A549 (cell line): ENCODE data around the gene ZNF655. TPM values are rescaled to one million over a fixed set of nuclear protein-coding genes. Genes with fewer than 3 reads are reported as not detected.
A peak's percentile ranks its signal among the peaks of the same experiment; 100 is the strongest.

Source experiments
- ATAC-seq, 2 experiments: fragments of 200-7000 bp in 1 of 2; fragments of >200 bp in 1 of 2; cut with Nextera tagmentation in 1 of 2; cut with Tn5 transposase in 1 of 2; 3 replicates each; pipeline versions ENCODE4 v1.8.0 to v1.9.1; 2018 to 2020; ENCODE audit warnings: mild to moderate bottlenecking in 1 of 2, moderate library complexity in 1 of 2
- CTCF ChIA-PET: fragments of 300-600 bp; sonication (Branson Sonifier 250); formaldehyde crosslinking; extraction: SDS; loops from one replicate; lab custom pipeline; 2021; ENCODE audit warnings: antibody characterized with exemption, inconsistent platforms; lab: Yijun Ruan, JAX
- POLR2A ChIA-PET: fragments of 350-600 bp; formaldehyde crosslinking; extraction: SDS; loops from one replicate; lab custom pipeline; 2021; ENCODE audit warnings: antibody characterized with exemption, inconsistent platforms; lab: Yijun Ruan, JAX
- DNase-seq, 2 experiments: peaks; one replicate each; pipeline versions ENCODE4 v3.0.0 to v3.0.0-alpha.2; 2011 to 2016; ENCODE audit warnings: low read depth in 1 of 2, low spot score in 1 of 2
- FAIRE-seq: peaks from 2 replicates; lab custom pipeline; 2011; peaks lifted over from hg19 to GRCh38; lab: Jason Lieb, UNC
- H3K27ac ChIP-seq, 2 experiments: fragments of >200 bp; sonication (Bioruptor Twin); formaldehyde crosslinking; 3 replicates each; pipeline ENCODE4 v1.5.1; 2016 to 2017
- H3K4me1 ChIP-seq: fragments of >200 bp; sonication (Bioruptor Twin); formaldehyde crosslinking; 3 replicates; pipeline ENCODE4 v1.6.1; 2016
- H3K4me2 ChIP-seq: fragments of >200 bp; sonication (Bioruptor Twin); formaldehyde crosslinking; 3 replicates; pipeline ENCODE4 v1.6.1; 2016
- H3K4me3 ChIP-seq: fragments of >200 bp; sonication (Bioruptor Twin); formaldehyde crosslinking; 3 replicates; pipeline ENCODE4 v1.5.1; 2016
- H3K9me3 ChIP-seq: fragments of >200 bp; sonication (Bioruptor Twin); formaldehyde crosslinking; 3 replicates; pipeline ENCODE4 v1.6.1; 2016
- ATOH8 ChIP-seq: fragments of 250-450 bp; sonication (Bioruptor Pico); IDR thresholded peaks from 2 replicates; pipeline ENCODE4 v1.5.0; 2020; ENCODE audit warnings: low read depth, mild to moderate bottlenecking, moderate library complexity
- BHLHE40 ChIP-seq: IDR thresholded peaks from 2 replicates; pipeline ENCODE4 v1.6.1; 2012; ENCODE audit warnings: low read depth, low read length, inconsistent platforms
- CEBPB ChIP-seq, 2 experiments: fragments of >200 bp in 1 of 2; sonication (Bioruptor Twin) in 1 of 2; formaldehyde crosslinking in 1 of 2; IDR thresholded peaks; 2 replicates each; pipeline ENCODE4 v1.6.1; 2012 to 2016
- CHD2 ChIP-seq: fragments of 150-350 bp; IDR thresholded peaks from 2 replicates; pipeline ENCODE4 v1.6.1; 2014; ENCODE audit warnings: low read length; ENCODE audit not compliant: partially characterized antibody
- CHD4 ChIP-seq: fragments of 200-600 bp; sonication (generic); IDR thresholded peaks from 2 replicates; pipeline ENCODE4 v1.6.1; 2016; ENCODE audit warnings: antibody characterized with exemption, mild to moderate bottlenecking, borderline replicate concordance
- EHF ChIP-seq: fragments of 250-450 bp; sonication (Bioruptor Pico); IDR thresholded peaks from 2 replicates; pipeline ENCODE4 v1.5.0; 2020; ENCODE audit warnings: mild to moderate bottlenecking
- FOSB ChIP-seq: fragments of 250-450 bp; sonication (Bioruptor Pico); IDR thresholded peaks from 2 replicates; pipeline ENCODE4 v1.5.0; 2020; ENCODE audit warnings: mild to moderate bottlenecking, moderate library complexity
- FOSL2 ChIP-seq, 2 experiments: fragments of 450-650 bp in 1 of 2; fragments of >200 bp in 1 of 2; sonication (Bioruptor Twin) in 1 of 2; formaldehyde crosslinking; IDR thresholded peaks; 2 replicates each; pipeline versions ENCODE4 v1.5.0 to v1.6.1; 2016 to 2020; ENCODE audit warnings: mild to moderate bottlenecking in 1 of 2, moderate library complexity in 1 of 2
- GATA3 ChIP-seq: IDR thresholded peaks from 2 replicates; pipeline ENCODE4 v1.6.1; 2012; ENCODE audit warnings: borderline replicate concordance
- HDAC2 ChIP-seq: fragments of 200-600 bp; sonication (generic); IDR thresholded peaks from 2 replicates; pipeline ENCODE4 v1.6.1; 2016
- HES2 ChIP-seq: fragments of >200 bp; sonication (Bioruptor Twin); formaldehyde crosslinking; IDR thresholded peaks from 2 replicates; pipeline ENCODE4 v1.6.1; 2016
- HOXA7 ChIP-seq: fragments of 250-450 bp; sonication (Bioruptor Pico); IDR thresholded peaks from 2 replicates; pipeline ENCODE4 v1.5.0; 2020; ENCODE audit warnings: mild to moderate bottlenecking, moderate library complexity
- HOXB13 ChIP-seq: fragments of 250-450 bp; sonication (Bioruptor Pico); IDR thresholded peaks from 2 replicates; pipeline ENCODE4 v1.5.0; 2020; ENCODE audit warnings: low read depth, mild to moderate bottlenecking, moderate library complexity
- HOXB5 ChIP-seq: fragments of 250-450 bp; sonication (Bioruptor Pico); IDR thresholded peaks from 2 replicates; pipeline ENCODE4 v1.5.0; 2020; ENCODE audit warnings: mild to moderate bottlenecking, moderate library complexity
- JUN ChIP-seq, 2 experiments: fragments of >200 bp; sonication (Bioruptor Twin); formaldehyde crosslinking; IDR thresholded peaks; 2 replicates in 1 of 2; 3 replicates in 1 of 2; pipeline ENCODE4 v1.6.1; 2016 to 2017
- KDM1A ChIP-seq: fragments of 200-600 bp; sonication (generic); IDR thresholded peaks from 2 replicates; pipeline ENCODE4 v1.6.1; 2016; ENCODE audit warnings: low read depth, mild to moderate bottlenecking
- KDM5A ChIP-seq: fragments of 200-600 bp; sonication (generic); IDR thresholded peaks from 2 replicates; pipeline ENCODE4 v1.6.1; 2016; ENCODE audit warnings: antibody characterized with exemption, mild to moderate bottlenecking
- MAFK ChIP-seq: fragments of 450-650 bp; IDR thresholded peaks from 2 replicates; pipeline ENCODE4 v1.6.1; 2014; ENCODE audit not compliant: partially characterized antibody
- MAX ChIP-seq: IDR thresholded peaks from 2 replicates; pipeline ENCODE4 v1.6.1; 2012
- POLR2A ChIP-seq: IDR thresholded peaks from 2 replicates; pipeline ENCODE4 v1.6.1; 2012; ENCODE audit warnings: mild to moderate bottlenecking, low read length
- POLR2AphosphoS2 ChIP-seq: conservative IDR thresholded peaks from 2 replicates; pipeline ENCODE4 v1.6.1; 2012; ENCODE audit warnings: low read length, improper control_type of control experiment, inconsistent platforms
- RAD21 ChIP-seq, 2 experiments: fragments of >200 bp in 1 of 2; sonication (Bioruptor Twin) in 1 of 2; formaldehyde crosslinking in 1 of 2; IDR thresholded peaks in 1 of 2; conservative IDR thresholded peaks in 1 of 2; 2 replicates in 1 of 2; 3 replicates in 1 of 2; pipeline ENCODE4 v1.6.1; 2012 to 2018; ENCODE audit warnings: inconsistent platforms in 1 of 2
- RARB ChIP-seq: fragments of 250-450 bp; sonication (Bioruptor Pico); IDR thresholded peaks from 2 replicates; pipeline ENCODE4 v1.8.0; 2021; ENCODE audit warnings: mild to moderate bottlenecking, moderate library complexity
- RCOR1 ChIP-seq: fragments of 150-350 bp; IDR thresholded peaks from 2 replicates; pipeline ENCODE4 v1.6.1; 2014; ENCODE audit warnings: antibody characterized with exemption, low read length, low read depth
- RFX5 ChIP-seq: fragments of 450-650 bp; IDR thresholded peaks from 2 replicates; pipeline ENCODE4 v1.7.1; 2014; ENCODE audit warnings: antibody characterized with exemption, mild to moderate bottlenecking, moderate library complexity
- SMC3 ChIP-seq: fragments of >200 bp; sonication (Bioruptor Twin); formaldehyde crosslinking; IDR thresholded peaks from 3 replicates; pipeline ENCODE4 v1.6.1; 2018; ENCODE audit warnings: inconsistent platforms
- TFCP2L1 ChIP-seq: fragments of 250-450 bp; sonication (Bioruptor Pico); IDR thresholded peaks from 2 replicates; pipeline ENCODE4 v1.5.0; 2021; ENCODE audit warnings: mild to moderate bottlenecking
- TP53 ChIP-seq: fragments of 250-450 bp; sonication (Bioruptor Pico); IDR thresholded peaks from 2 replicates; pipeline ENCODE4 v1.5.0; 2021; ENCODE audit warnings: mild to moderate bottlenecking, moderate library complexity
- ZC3H11A ChIP-seq: fragments of 450-650 bp; IDR thresholded peaks from 2 replicates; pipeline ENCODE4 v1.6.1; 2014; ENCODE audit warnings: antibody characterized with exemption, mild to moderate bottlenecking
- ZNF302 ChIP-seq: fragments of 250-450 bp; sonication (Bioruptor Pico); IDR thresholded peaks from 2 replicates; pipeline ENCODE4 v1.9.0; 2021; ENCODE audit warnings: inconsistent platforms, mild to moderate bottlenecking, moderate library complexity
- WGBS: methylation state at CpG from one replicate; pipeline ENCODE4 v1.1.6; 2017; ENCODE audit errors: missing lambda C conversion rate; 5-methylcytosine and 5-hydroxymethylcytosine counted together
- polyA plus RNA-seq, 4 experiments: library from polyadenylated mRNA; depleted of rRNA in 3 of 4; stranded (reverse); fragments of >200 nt; fragmentation: RNase III in 1 of 4; extraction: RNeasy Plus Mini Kit Qiagen cat#74134 plus additional on column Dnase treatment in 1 of 4; gene quantifications; 2 replicates in 3 of 4; 3 replicates in 1 of 4; pipeline ENCODE4 v1.2.3, GENCODE V29; 2011 to 2017
- TF ChIP-seq, protein P1 (sequence below): IDR thresholded peaks from 2 replicates; pipeline ENCODE4 v1.6.1; 2012; ENCODE audit warnings: low read depth, borderline replicate concordance

Gene ZNF655
- polyA plus RNA-seq, 2 of the 4 experiments (the other 2 are of a cell fraction): 56.5 to 85.1 TPM

GRCh38 chr7:99616359-99617191 lies 58.1 kb downstream of the ZNF655 start, which contains the start of gene ZSCAN25 (continued):
- TF ChIP-seq MAFK: no peak
- no peak for TF ChIP-seq POLR2AphosphoS2
- no peak for TF ChIP-seq ATOH8 (CRISPR knock-in tag)
- peak; percentile 80 to 93 for TF ChIP-seq JUN (IDR thresholded peaks at IDR 0.05)
- peak; percentile 38; the same call in 1 of the 2 replicates for TF ChIP-seq CHD4
- no peak for TF ChIP-seq HOXB13 (CRISPR knock-in tag)
- TF ChIP-seq KDM1A: peak; percentile 87
- no peak for TF ChIP-seq TP53 (CRISPR knock-in tag)
- no peak for TF ChIP-seq HOXA7 (CRISPR knock-in tag)
- peak; percentile 56; the same call in 1 of the 2 replicates for TF ChIP-seq GATA3
- no peak for TF ChIP-seq RCOR1

- Histone ChIP-seq H3K4me3 (peak overlapping the region; percentile 85), H3K27ac (peak overlapping the region; percentile 92 to 95), H3K4me1 (peaks cover 20% of the 10 kb centered on the region), H3K9me3 (no peaks in the 10 kb centered on the region), H3K4me2 (peak overlapping the region; percentile 94)
- ChIA-PET POLR2A (interaction anchor here (0.7 to 2.5 kb wide), 12 partner anchors 12 to 433 kb away, joined by 3 to 20 read pairs (median 4); partner anchors contain the start of genes FAM200A, TRIM4, ZKSCAN1 and ZKSCAN5), CTCF (interaction anchor here (0.5 to 3.3 kb wide), 27 partner anchors 10 to 436 kb away, joined by 3 to 22 read pairs (median 3); partner anchors contain the start of genes FAM200A, TMEM225B and ZNF655)
- 10% methylated on average over 22 of the region's 22 CpGs for WGBS
- FAIRE-seq (no peak), ATAC-seq (no peak), DNase-seq (peak in 1 of 2 experiments; percentile 25)
- no peak for TF ChIP-seq POLR2AphosphoS2
- TF ChIP-seq BHLHE40: no peak
- no peak for TF ChIP-seq CEBPB (IDR thresholded peaks at IDR 0.05)
- no peak for TF ChIP-seq FOSL2 (IDR thresholded peaks at IDR 0.05)
- no peak for TF ChIP-seq FOSL2 (CRISPR knock-in tag; IDR thresholded peaks at IDR 0.05)
- no peak for TF ChIP-seq EHF
- TF ChIP-seq HES2: no peak
- no peak for TF ChIP-seq ZC3H11A
- TF ChIP-seq RFX5: no peak
- no peak for TF ChIP-seq GATA3
- TF ChIP-seq KDM1A: no peak
- TF ChIP-seq ZNF302 (CRISPR knock-in tag): no peak
- no peak for TF ChIP-seq MAFK
- TF ChIP-seq TP53 (CRISPR knock-in tag): no peak
- TF ChIP-seq MAX: no peak
- no peak for TF ChIP-seq TFCP2L1
These were observed 58.8 kb downstream of the ZNF655 start for GRCh38 chr7:99617192-99617781.

DNA sequence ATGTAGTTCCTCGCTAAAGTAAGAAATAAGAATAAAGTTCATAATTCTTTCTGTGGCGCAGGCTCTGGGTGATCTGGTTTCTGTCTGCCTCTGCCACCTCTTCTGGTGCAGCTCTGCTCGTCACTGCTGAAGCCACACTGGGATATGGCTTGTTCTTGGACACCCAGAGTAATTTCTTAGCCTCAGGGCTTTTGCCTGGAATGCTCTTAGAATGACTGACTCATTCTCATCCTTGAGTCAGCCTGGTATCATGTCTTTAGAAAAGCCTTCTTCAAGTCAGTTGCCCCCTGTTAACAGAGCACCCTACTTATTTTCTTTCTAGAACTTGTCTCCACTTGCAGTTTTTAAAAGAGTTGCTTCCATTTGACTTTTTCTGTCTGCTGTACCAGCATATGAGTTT lies 60.3 kb downstream of the ZNF655 start:
- Histone ChIP-seq H3K4me2 (peak overlapping the region; percentile 94; the same call in 2 of the 3 replicates), H3K27ac (no peak overlapping the region), H3K4me3 (no peak overlapping the region), H3K9me3 (no peaks in the 10 kb centered on the region), H3K4me1 (peaks cover 20% of the 10 kb centered on the region)
- ATAC-seq: no peak
- CTCF ChIA-PET: interaction anchor here (0.7 to 3.2 kb wide), 2 partner anchors 171 to 1438 kb away, joined by 3 to 12 read pairs; no protein-coding TSS in a partner anchor
- TF ChIP-seq CHD4 (no peak), ZNF302 (CRISPR knock-in tag) (no peak), TFCP2L1 (no peak), HOXB5 (no peak), KDM5A (no peak), POLR2A (no peak), SMC3 (no peak), EHF (no peak), HOXB13 (CRISPR knock-in tag) (no peak), MAFK (no peak), ZC3H11A (no peak), RARB (CRISPR knock-in tag) (no peak), CEBPB (IDR thresholded peaks at IDR 0.05) (no peak), HDAC2 (no peak), KDM1A (no peak), RAD21 (conservative IDR thresholded peaks at IDR 0.05 in 1 of 2, IDR thresholded peaks at IDR 0.05 in 1 of 2) (no peak), CHD2 (no peak), FOSB (CRISPR knock-in tag) (no peak)
- TF ChIP-seq, protein P1, sequence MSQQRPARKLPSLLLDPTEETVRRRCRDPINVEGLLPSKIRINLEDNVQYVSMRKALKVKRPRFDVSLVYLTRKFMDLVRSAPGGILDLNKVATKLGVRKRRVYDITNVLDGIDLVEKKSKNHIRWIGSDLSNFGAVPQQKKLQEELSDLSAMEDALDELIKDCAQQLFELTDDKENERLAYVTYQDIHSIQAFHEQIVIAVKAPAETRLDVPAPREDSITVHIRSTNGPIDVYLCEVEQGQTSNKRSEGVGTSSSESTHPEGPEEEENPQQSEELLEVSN: no peak
- FAIRE-seq: no peak
- WGBS: 79% methylated on average over 3 of the region's 3 CpGs
- POLR2A ChIA-PET: no interaction called here
- DNase-seq: peak; percentile 15 to 22
